HEK293T (cell line): ENCODE measurements around the gene ARL4A.

ENCODE experiments used
- BHLHE40 ChIP-seq: fragments of 450-650 bp; IDR thresholded peaks from 2 replicates; pipeline ENCODE4 v1.6.1; 2016; ENCODE audit warnings: mild to moderate bottlenecking, moderate library complexity, borderline replicate concordance
- CTBP1 ChIP-seq: fragments of 450-650 bp; IDR thresholded peaks from 2 replicates; pipeline ENCODE4 v1.6.1; 2016; ENCODE audit warnings: borderline replicate concordance
- FOXA1 ChIP-seq: fragments of 450-650 bp; IDR thresholded peaks from 2 replicates; pipeline ENCODE4 v1.6.1; 2016; ENCODE audit warnings: mild to moderate bottlenecking
- FOXM1 ChIP-seq: fragments of 450-650 bp; IDR thresholded peaks from 2 replicates; pipeline ENCODE4 v1.6.1; 2017; ENCODE audit warnings: mild to moderate bottlenecking, borderline replicate concordance
- HDGF ChIP-seq: fragments of 450-650 bp; IDR thresholded peaks from 2 replicates; pipeline ENCODE4 v1.6.1; 2017; ENCODE audit warnings: antibody characterized with exemption, borderline replicate concordance
- L3MBTL2 ChIP-seq: fragments of 450-650 bp; conservative IDR thresholded peaks from 2 replicates; pipeline ENCODE4 v1.6.1; 2016; ENCODE audit warnings: mild to moderate bottlenecking
- LEF1 ChIP-seq: fragments of 450-650 bp; IDR thresholded peaks from 2 replicates; pipeline ENCODE4 v1.6.1; 2017; ENCODE audit warnings: mild to moderate bottlenecking, borderline replicate concordance
- SP1 ChIP-seq: fragments of 450-650 bp; IDR thresholded peaks from 2 replicates; pipeline ENCODE4 v1.6.1; 2017
- SUZ12 ChIP-seq: fragments of 450-650 bp; IDR thresholded peaks from 2 replicates; pipeline ENCODE4 v1.6.1; 2016; ENCODE audit warnings: mild to moderate bottlenecking
- TARDBP ChIP-seq: fragments of 450-650 bp; IDR thresholded peaks from 2 replicates; pipeline ENCODE4 v1.6.1; 2016

DNA sequence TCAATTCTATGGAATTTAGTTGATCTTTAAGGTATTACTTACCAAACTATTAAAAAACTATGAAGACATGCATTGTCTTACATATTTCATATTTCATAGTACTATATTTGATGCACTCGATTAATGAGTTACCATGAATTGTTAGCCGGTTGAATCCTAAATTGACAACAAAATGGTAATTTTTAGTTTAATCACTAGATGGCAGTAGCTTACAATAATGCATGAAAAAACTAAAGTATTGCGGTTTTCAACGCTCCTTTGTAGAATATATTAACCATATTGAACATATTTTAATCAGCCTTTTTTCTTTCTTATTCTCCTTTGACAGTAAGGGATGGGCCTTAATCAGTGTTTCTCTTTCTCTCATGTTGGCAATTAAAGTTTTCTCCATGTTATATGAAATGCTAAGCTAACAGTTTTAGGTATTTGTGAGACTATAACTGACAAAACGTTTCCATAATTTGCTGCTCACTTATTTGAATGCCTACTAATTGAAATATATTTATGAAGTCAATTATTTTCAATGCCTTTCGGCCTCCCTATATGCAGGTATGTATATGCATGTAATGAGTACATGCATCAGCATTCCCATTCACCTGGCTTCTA is 48.5 kb upstream of the ARL4A start:
- TF ChIP-seq BHLHE40 (no peak), HDGF (no peak), FOXM1 (no peak), TARDBP (no peak), FOXA1 (no peak), L3MBTL2 (no peak), LEF1 (no peak), SUZ12 (no peak), CTBP1 (no peak), SP1 (no peak)
